ENCODE measurements around the gene GABARAPL1.

GRCh38 chr12:10220398-10221077, 7.9 kb downstream of the GABARAPL1 start:
- no peak for TF ChIP-seq CTCF (IDR thresholded peaks at IDR 0.05)
- TF ChIP-seq POLR2A (IDR thresholded peaks at IDR 0.05) = no peak
- TF ChIP-seq EP300 (IDR thresholded peaks at IDR 0.05) = no peak
